Measurements from ENCODE around the gene SKAP1.

The SKAP1 gene

GRCh38 chr17:48262982-48263730 is 166.9 kb downstream of the SKAP1 start:
- no peak overlapping the region for H3K27ac ChIP-seq
- DNase-seq (ENCODE audit: low spot score) = peak; percentile 18
- TF ChIP-seq, protein P1, sequence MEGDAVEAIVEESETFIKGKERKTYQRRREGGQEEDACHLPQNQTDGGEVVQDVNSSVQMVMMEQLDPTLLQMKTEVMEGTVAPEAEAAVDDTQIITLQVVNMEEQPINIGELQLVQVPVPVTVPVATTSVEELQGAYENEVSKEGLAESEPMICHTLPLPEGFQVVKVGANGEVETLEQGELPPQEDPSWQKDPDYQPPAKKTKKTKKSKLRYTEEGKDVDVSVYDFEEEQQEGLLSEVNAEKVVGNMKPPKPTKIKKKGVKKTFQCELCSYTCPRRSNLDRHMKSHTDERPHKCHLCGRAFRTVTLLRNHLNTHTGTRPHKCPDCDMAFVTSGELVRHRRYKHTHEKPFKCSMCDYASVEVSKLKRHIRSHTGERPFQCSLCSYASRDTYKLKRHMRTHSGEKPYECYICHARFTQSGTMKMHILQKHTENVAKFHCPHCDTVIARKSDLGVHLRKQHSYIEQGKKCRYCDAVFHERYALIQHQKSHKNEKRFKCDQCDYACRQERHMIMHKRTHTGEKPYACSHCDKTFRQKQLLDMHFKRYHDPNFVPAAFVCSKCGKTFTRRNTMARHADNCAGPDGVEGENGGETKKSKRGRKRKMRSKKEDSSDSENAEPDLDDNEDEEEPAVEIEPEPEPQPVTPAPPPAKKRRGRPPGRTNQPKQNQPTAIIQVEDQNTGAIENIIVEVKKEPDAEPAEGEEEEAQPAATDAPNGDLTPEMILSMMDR (conservative IDR thresholded peaks at IDR 0.05; ENCODE audit: low read depth) = peak; percentile 62
- ChIA-PET POLR2A (ENCODE audit: low non-redundant PET) (no interaction called here), CTCF (interaction anchor here (0.6 to 1.5 kb wide), 16 partner anchors 9 to 540 kb away, joined by 3 to 7 read pairs (median 4); no protein-coding TSS in a partner anchor)

DNA sequence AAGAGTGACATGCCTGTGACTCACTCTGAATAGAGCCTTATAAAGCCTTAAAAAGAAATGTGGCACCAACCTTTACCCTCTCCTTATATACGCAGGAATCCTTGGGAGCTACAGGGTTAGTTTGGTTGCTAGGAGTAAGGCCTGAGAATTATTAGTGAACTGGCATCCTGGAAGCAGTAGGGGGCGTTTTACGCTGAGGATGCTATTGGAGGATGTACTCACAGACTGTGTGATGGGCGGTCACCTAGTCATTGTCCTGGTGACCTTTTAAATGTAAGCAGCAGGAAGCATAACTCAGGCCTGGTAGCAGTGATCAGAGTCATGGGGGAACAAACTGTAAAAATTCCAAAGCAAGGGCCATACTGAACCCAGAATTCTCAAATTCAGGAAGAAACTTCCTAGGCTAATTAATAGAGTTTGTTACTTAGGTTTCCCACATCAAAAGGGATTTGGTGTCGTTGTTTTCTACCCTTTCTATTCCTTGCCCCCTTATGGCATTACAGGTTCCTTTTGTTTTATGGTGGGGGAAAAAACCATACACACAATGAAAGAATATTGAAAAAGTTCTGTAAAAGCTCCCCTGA is 168.6 kb downstream of the SKAP1 start:
- TF ChIP-seq, protein P1 (conservative IDR thresholded peaks at IDR 0.05; ENCODE audit: low read depth) = peak; percentile 35
- ChIA-PET POLR2A (ENCODE audit: low non-redundant PET) (no interaction called here), CTCF (interaction anchor here (0.6 to 2.5 kb wide), 3 partner anchors 10 to 102 kb away, joined by 3 to 9 read pairs (median 4); no protein-coding TSS in a partner anchor)
- DNase-seq (ENCODE audit: low spot score) = no peak
- no peak overlapping the region for H3K27ac ChIP-seq

DNA sequence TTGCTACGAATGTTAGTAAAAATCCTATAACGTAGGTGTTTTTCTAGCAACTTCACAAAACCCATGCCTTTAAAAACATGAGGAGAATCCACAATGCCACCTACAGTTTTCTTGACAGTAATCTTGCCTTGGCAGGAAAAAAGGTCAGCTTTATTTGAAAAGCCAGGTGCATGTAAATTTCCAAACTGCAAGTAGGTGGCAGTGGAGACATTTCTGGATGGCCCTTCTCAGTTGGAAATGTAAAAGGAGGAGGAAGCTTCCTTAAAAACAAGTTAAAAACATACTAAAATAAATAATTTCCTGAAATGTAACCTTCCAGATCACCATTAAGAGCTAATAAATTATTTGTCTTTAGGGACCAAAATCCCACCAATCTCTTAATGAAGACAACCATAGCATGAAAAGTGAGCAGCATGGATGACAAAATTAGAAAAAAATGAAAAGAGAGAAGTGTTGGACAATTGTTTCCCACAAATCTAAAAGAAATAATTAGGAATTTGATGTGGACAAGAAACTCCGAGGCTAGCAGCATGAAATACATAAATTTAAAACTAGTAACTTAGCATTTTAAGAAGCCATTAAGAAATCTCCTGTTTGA is 170.2 kb downstream of the SKAP1 start:
- peak; percentile 34 for DNase-seq (ENCODE audit: low spot score)

DNA sequence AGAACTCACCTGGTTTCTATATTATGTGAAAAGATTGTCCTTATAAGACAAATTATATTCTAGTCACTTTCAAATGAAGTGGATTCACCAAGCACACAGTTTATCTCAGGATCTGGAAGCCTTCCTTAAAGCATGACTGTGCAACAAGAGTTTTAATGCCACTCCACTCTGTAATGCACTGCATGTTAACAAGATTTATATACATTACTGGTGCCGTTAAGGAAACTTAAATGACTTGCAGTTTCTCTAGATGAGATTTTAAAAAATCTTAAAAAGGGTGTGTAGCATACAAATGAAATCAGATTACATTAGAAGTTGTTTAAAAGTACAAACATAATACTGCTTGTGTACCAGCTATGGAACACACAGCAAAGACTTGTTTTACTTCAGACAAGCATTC is 171.7 kb downstream of the SKAP1 start:
- no peak for DNase-seq (ENCODE audit: low spot score)
- TF ChIP-seq, protein P1 (conservative IDR thresholded peaks at IDR 0.05; ENCODE audit: low read depth) = no peak
- POLR2A ChIA-PET (ENCODE audit: low non-redundant PET) = no interaction called here
- no peak overlapping the region for H3K27ac ChIP-seq
- CTCF ChIA-PET = interaction anchor here (0.5 kb wide), 1 partner anchor 234 kb away, joined by 3 read pairs; no protein-coding TSS in a partner anchor

More for the DNA sequence above, 170.2 kb downstream of the SKAP1 start:
- POLR2A ChIA-PET (ENCODE audit: low non-redundant PET) = no interaction called here
- TF ChIP-seq, protein P1 (conservative IDR thresholded peaks at IDR 0.05; ENCODE audit: low read depth) = peak; percentile 77
- H3K27ac ChIP-seq = no peak overlapping the region
- CTCF ChIA-PET = interaction anchor here (0.5 to 2.5 kb wide), 16 partner anchors 8 to 488 kb away, joined by 3 to 9 read pairs (median 4); no protein-coding TSS in a partner anchor

- no peak for DNase-seq (ENCODE audit: low spot score)
- CTCF ChIA-PET = no interaction called here
- POLR2A ChIA-PET (ENCODE audit: low non-redundant PET) = no interaction called here
- TF ChIP-seq, protein P1 (conservative IDR thresholded peaks at IDR 0.05; ENCODE audit: low read depth) = no peak
- H3K27ac ChIP-seq = no peak overlapping the region
These were observed 174.3 kb downstream of the SKAP1 start for GRCh38 chr17:48255759-48256158.

GRCh38 chr17:48254896-48255295 is 175.1 kb downstream of the SKAP1 start:
- no peak overlapping the region for H3K27ac ChIP-seq
- DNase-seq (ENCODE audit: low spot score) = no peak
- POLR2A ChIA-PET (ENCODE audit: low non-redundant PET) = no interaction called here
- TF ChIP-seq, protein P1 (conservative IDR thresholded peaks at IDR 0.05; ENCODE audit: low read depth) = no peak
- CTCF ChIA-PET = interaction anchor here (0.6 to 1.5 kb wide), 2 partner anchors 39 to 75 kb away, joined by 3 read pairs; no protein-coding TSS in a partner anchor

All from RWPE1 (cell line).